Fibroblast of mammary gland (primary cell): ENCODE measurements around the gene ATP6V1G3.
A peak's percentile ranks its signal among the peaks of the same experiment; 100 is the strongest.

Experiments
- DNase-seq: peaks from one replicate; pipeline ENCODE4 v3.0.0-alpha.2; 2010; ENCODE audit warnings: low read depth
- H3K4me3 ChIP-seq: 2 replicates; pipeline ENCODE4 v1.5.1; 2011; ENCODE audit warnings: low read depth, mild to moderate bottlenecking, low read length, moderate library complexity; ENCODE audit not compliant: control insufficient read depth
- CTCF ChIP-seq: conservative IDR thresholded peaks from 2 replicates; pipeline ENCODE4 v1.5.1; 2011; ENCODE audit warnings: low read depth, low read length, inconsistent platforms; ENCODE audit not compliant: control insufficient read depth, insufficient read depth

ATP6V1G3 gene

GRCh38 chr1:198535631-198536030, 4.8 kb downstream of the ATP6V1G3 start:
- no peak for TF ChIP-seq CTCF
- no peak for DNase-seq
- H3K4me3 ChIP-seq, result no peak overlapping the region

DNA sequence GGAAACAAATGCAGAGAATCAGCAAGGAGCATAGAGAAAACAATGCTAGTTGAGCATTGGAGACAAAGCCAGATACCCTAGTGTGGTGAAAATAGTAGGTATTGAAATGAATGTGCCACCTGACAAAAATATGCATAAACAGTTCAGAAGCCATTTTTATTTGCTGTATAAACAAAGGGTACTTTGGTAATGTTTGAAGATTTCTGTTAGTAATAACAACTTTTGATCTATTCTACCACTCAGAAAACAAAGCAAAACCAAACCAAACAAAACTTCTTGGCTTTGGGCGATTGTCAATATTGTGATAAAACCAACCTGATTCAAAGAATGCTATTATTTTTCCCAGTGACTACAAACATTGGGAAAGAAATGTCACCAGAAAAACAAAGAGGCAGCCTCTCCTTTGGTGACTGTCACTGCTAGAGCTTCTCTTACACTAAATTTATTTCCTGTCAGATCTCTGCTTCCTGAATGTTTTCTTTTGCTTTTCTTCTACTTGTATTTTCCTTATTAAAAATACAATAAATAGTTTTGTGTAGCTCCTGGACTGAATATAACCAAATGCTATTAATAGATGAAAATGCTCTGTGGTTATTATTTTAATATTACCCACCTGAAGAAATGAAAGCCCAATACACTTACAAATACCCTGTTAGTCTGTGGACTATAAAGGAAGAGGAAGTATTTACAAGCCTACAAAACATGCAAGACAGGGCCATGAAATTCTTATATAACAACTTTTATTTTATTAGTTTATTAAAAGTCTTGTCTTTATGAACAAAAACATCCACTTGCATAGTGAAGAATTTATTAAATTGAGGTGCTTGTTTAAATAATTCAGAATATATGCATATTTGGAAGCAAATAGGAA, 5.7 kb downstream of the ATP6V1G3 start:
- TF ChIP-seq CTCF, result no peak
- no peak for DNase-seq
- H3K4me3 ChIP-seq, result no peak overlapping the region

DNA sequence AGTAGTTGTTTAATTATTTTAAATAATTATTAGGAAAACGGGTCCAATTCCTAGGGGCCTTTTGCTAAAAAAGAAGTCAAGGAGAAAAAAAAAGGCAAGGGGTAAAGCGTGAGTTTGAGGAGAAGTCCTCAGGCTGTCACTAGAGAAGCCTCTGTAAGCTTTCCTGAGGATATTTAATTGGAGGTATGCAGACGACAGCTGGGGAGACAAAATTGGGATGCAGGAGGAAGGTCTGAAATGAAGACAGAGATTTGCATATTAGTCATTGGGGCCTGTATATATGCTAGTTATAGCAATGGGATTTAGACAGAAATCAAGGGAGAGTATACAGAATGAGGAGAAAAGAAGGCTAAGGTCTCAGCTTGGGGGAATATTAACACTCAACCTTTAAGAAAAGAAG, 8.6 kb downstream of the ATP6V1G3 start:
- H3K4me3 ChIP-seq, result no peak overlapping the region
- TF ChIP-seq CTCF, result no peak
- DNase-seq, result no peak

GRCh38 chr1:198530953-198531352, 9.5 kb downstream of the ATP6V1G3 start:
- H3K4me3 ChIP-seq, result no peak overlapping the region
- DNase-seq, result no peak
- TF ChIP-seq CTCF, result no peak

DNA sequence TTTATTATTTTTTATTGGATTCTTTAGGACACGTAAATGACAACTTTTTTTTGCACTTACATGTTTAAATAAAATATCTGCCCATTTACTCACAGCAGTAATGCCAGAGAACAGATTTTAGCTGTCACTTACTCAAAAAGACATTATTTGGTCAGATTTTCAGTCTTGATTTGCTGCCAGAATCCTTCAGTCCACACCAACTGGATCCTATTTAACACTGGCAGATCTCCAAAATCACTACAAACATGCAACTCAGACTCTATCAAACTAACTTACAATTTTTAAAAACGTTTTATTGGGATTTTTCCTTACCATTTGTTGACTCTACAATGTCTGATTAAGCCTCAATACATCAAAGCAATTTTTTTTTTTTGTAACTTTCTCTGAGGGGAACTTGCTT, 11.1 kb downstream of the ATP6V1G3 start:
- no peak overlapping the region for H3K4me3 ChIP-seq
- no peak for TF ChIP-seq CTCF
- peak; percentile 89 for DNase-seq

- peak; percentile 26 for DNase-seq
- no peak for TF ChIP-seq CTCF
- H3K4me3 ChIP-seq, result no peak overlapping the region
Observed at GRCh38 chr1:198528364-198528763, 12.1 kb downstream of the ATP6V1G3 start.
